Activated CD4-positive, alpha-beta T cell treated with anti-CD3 and anti-CD28 coated beads for 4 hours (primary cell): ENCODE data around the gene ACSS1.
A peak's percentile ranks its signal among the peaks of the same experiment; 100 is the strongest.
"Not testable (repeated sequence)": the region's sequence is repeated elsewhere in the genome, so short reads cannot be mapped to it uniquely, and the experiment has no call there.

Experiments
- DNase-seq, 2 donors: peaks; one replicate each; pipeline ENCODE4 v3.0.0-alpha.2; 2020

Gene ACSS1

GRCh38 chr20:25009218-25010145 lies 48.5 kb downstream of the ACSS1 start:
- no peak for DNase-seq

GRCh38 chr20:25008388-25009217 lies 49.3 kb downstream of the ACSS1 start:
- no peak for DNase-seq

DNA sequence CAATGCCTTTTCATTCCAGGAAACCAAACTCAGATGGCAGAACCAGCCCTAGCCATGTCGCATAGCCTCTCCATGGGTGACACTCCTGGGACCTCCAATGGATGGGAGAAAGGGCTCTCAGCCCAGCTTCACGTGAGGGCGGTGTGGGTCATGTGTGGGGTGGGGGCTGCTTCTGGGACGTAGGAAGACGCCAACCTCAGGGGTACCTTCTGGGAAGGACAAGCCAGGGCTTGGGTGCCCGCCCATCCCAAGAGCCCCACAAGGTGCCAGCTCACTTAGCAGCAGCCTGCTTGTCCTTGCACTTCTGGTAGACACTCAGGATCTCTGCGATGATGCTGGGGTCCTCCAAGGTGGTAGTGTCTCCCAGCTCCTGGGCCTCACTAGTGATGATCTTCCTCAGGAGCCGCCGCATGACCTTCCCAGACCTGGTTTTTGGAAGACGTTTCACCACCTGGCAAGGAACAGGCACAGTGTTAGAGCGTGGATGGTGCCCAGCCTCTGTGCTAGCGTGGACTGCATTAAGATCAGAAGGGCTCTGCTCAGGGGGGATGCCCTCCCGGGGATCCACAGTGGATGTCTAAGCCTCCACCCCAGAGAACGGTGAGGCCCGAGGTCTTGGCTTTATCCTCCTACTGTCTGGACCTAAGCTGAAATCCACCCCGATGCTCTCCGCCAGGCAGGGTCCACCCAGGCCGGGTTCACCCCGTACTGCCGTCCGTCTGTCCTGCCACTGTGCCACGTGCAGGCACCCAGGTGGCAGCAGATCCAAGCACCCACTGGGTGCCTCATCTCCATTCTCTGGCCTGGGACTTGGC lies 50.2 kb downstream of the ACSS1 start:
- DNase-seq = no peak

DNA sequence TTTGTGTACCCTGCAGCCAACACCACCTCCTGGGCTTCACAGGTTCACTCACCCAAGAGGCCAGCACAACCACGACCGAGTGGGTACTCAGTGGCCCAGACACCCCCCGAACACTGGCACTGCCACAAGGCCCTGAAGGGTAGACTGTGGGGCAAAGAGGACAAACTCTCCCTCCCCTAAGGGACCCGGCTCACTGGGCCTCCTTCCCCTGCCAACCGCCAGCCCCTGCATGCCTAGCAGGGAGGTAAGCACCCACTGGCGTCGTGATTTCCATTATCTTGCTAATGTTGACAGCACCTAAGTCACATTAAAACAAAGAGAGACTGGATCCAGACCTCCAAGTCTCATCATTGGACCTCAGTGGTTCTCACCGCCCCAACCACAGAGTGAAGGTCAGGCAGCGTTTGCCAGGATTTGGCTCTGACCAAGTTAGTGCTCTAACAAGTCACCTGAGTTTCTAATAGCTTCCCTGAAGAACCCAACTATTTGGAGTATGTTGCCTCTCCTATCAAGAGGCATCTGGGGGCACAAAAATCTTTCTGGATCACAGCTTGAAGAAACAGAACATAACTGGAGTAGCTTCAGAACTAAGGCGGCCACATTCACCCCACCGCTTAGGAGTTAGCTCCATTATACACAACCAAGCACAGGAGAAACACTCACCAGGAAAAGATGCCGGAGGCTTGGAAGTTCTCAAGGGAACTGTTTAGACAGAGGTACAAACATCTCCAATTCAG lies 51.3 kb downstream of the ACSS1 start:
- no peak for DNase-seq

DNA sequence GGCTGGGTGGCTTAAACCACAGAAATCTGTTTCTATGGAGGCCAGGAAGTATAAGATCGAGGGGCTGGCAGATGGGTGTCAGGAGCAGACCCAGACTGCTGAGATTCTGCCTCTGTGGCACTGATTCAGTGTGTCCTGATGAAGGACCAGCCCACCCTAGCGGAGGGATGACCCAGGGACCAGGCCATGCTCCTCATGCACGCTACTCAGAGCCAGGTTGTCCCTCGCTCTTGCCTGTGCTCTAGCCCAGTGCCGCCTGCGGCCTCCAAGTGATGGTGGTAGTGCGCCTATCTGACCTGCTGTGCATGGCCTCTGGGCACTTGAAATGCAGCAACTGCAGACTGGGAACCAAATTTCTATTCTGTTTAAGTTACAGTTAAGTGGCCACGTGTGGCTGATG lies 52.3 kb downstream of the ACSS1 start:
- DNase-seq = no peak

DNA sequence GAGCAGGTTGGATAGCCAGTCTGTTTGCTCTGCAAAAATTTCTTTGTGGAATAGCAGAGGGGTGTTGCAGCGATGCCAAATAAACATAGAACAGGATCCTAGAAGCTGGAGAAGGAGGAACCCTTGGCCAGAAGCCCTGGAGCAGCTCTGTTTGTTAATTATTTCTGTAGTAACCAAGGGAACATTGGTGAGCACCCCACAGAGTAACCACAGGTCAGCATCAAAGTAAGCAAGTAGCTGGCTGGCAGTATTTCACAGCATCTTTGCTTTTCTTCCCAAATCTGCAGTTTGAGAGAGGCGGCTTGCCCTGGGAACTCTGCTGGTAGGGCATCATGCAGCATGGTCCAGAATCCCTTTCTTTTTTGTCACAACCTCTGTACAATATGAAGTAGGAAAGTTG lies 52.7 kb downstream of the ACSS1 start:
- DNase-seq = no peak

- DNase-seq = no peak
These were observed 54.9 kb downstream of the ACSS1 start for GRCh38 chr20:25003002-25003401.

GRCh38 chr20:25001323-25001722 lies 56.6 kb downstream of the ACSS1 start:
- not testable (repeated sequence) for DNase-seq

- peak in 1 of 2 donors; percentile 25 for DNase-seq
These were observed 57.6 kb downstream of the ACSS1 start for GRCh38 chr20:25000268-25000801.

GRCh38 chr20:24999568-24999967 lies 58.4 kb downstream of the ACSS1 start:
- DNase-seq = no peak

DNA sequence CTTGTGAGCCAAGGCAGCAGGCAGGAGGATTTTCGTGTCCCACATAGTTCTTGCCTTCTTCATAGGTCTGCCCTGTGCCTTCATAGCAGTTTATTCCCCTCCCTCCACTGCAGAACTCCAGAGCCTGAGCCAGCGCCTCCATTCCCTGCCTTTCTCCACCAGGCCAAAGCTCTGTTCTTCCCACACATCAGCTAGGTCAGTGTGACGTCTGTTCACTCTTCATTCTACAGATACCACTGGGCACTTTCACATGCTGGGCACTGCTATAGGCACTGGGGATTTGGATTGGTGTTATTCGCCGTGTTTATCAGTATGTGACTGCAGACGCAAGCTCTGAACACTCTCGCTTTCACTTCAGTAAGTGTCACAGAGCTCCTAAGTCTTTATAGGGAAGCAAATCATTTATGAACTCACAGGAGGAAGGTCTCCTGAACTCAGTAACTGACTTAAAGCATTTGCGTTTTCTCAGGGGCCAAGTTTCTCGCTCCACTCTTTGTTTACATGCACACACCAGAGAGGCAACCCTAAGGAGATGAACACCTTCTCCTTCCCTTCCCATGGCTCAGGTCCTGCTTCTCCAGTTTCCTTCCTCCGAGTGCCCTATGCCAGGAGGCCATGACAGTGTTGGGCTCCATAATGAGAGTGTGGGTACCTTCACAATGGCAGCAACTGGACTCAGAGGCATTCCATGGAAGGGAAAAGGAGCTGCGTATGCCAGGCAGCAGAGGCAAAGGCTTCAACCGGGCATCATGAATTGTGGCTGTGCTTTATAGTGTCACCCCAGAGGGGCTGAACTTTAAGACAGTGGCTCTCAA lies 59.1 kb downstream of the ACSS1 start:
- no peak for DNase-seq

- DNase-seq = no peak
These were observed 59.8 kb downstream of the ACSS1 start for GRCh38 chr20:24998121-24998520.

DNA sequence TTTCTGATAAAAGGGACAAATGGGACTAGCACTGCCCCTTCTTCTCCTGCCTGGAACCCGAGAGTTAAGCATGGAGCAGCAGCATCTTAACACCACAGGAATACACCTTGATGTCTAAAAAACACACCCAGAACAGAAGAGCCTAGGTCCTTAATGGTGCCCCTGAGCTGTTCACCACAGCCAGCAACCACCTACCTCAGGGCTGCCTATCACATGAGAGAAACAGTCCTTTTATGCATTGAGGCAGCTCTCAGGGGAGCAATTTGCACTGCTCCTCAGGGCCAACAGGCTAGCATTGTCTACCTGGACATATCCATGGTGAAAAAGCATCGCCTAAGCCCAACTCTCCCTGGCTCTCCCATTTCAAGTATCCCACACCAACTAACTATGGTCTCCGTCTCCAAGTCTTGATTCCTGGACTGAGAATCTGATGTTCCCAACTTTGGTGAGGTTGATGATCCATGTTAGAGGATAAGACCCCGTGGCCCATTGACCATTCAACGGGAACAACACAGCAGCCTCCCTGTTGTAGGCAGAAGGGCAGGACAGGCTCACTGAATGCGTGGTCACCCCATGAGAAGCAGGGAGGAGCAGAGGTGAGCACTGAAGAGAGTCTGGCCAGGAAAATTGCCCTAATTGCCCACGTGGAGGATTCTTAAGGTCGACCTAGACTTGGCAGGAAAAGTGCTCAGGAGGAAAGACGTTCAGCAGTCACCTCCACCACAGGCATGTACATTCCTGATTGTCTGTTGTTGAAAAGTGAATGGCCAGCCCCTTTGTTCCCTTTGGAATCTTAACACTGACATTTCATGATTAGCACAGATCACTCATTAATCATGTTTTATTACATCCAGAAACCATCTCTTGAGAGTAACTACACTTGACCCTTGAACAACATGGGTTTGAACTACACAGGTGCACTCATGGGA lies 61.2 kb downstream of the ACSS1 start:
- DNase-seq = no peak

DNA sequence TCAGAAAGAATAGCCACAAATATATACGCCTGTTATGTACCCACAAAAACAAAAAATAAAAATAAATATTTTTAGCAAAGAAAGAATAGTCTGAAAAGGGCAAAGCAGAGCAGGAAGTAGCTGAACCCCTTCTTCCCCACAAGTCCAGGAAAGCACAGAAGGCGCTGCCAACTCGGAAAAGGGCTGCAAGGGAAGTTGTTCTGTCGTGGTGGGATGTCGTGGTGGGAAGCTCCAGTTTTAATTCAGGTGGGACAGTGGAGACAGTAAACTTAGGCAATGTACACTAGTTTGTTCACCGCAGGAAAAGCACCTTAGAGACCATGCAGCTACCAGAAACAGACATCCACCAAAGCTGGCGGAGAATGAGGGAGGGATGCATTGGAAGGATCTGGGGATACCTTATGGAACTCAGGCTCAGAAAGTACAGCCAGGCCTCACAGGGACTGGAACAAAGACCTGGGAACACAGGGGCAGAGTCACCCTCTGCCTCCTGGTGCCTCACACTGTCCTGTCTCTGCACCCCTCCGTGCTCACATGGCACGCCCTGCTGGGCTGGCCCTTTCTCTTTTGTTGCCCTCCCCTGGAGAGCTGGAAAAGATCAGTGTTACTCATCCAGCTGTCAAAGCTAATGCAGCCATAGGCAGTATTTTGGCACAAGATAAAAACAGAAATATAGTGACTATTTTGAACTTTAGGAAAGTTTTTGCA lies 62.0 kb downstream of the ACSS1 start:
- DNase-seq = no peak

DNA sequence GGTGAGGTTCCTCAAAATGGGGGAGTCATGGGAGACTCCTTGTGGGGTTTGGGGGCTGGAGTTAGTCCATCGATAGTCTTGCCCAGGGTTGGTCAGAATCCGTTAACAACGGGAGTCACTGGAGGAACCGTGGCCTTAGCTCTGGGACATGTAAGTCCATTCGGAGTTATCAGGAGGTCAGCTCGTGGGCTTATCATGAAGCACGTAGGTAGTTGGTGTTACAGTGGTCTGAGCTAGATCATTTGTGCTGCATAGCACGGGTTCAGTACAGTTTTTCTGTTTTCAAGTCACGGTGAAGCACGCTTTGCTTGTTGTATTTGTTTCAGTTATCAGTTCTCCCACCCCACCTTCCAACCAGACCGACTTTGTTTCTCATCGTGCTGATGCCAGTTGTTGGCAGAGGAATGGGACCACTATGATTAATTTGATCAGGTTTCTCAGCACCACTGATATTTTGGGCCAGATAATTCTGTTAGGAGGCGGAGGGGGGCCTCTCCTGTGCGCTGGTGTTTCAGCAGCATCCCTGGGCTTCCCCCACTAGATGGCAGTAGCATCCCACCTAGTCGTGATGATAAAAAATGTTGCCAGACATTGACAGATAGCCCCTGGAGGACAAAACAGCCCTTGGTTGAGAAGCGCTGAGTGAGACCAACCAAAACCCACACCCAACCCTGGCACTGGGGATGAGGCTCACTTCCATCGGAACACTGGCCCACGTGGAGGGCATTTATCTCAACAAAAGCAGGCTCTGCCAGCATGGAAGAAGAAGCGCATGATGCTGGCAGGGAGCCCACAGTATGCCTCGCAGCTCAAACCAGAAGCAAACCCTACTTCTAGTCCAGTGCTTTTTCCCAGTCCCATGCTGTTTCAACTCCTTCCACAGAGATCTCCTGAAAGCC lies 63.2 kb downstream of the ACSS1 start:
- DNase-seq = peak; percentile 78 to 87

DNA sequence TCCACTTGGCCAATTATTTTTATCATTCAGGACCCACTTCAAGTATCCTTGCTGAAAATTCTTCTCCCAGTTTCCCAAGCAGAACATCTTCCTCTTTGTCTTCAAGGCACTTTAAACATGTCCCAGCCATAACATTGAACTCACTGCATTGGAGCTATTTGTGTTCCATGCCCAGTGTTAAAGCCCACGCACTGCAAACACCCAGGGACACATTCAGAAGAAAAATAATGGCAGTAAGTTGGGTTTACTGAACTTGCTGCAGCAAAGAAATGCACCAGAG lies 63.8 kb downstream of the ACSS1 start:
- no peak for DNase-seq

- no peak for DNase-seq
These were observed 64.4 kb downstream of the ACSS1 start for GRCh38 chr20:24993337-24994185.
